ENCODE results near the gene LRRC36. TPM values are rescaled to one million over a fixed set of nuclear protein-coding genes. Genes with fewer than 3 reads are reported as not detected.
A peak's percentile ranks its signal among the peaks of the same experiment; 100 is the strongest.

Gene LRRC36
- total and polyA plus RNA-seq, 8 donors, result 3.0 to 73.6 (median 55.7) TPM

- H3K27me3 ChIP-seq, result no peaks in the 10 kb centered on the region
- no peaks in the 10 kb centered on the region for H3K36me3 ChIP-seq
- DNase-seq (no peak), ATAC-seq (no peak)
- H3K4me3 ChIP-seq, result no peak overlapping the region
- peaks cover 6 to 14% of the 10 kb centered on the region in 2 donors for H3K4me1 ChIP-seq
- H3K27ac ChIP-seq, result no peak overlapping the region
- TF ChIP-seq, protein P1, sequence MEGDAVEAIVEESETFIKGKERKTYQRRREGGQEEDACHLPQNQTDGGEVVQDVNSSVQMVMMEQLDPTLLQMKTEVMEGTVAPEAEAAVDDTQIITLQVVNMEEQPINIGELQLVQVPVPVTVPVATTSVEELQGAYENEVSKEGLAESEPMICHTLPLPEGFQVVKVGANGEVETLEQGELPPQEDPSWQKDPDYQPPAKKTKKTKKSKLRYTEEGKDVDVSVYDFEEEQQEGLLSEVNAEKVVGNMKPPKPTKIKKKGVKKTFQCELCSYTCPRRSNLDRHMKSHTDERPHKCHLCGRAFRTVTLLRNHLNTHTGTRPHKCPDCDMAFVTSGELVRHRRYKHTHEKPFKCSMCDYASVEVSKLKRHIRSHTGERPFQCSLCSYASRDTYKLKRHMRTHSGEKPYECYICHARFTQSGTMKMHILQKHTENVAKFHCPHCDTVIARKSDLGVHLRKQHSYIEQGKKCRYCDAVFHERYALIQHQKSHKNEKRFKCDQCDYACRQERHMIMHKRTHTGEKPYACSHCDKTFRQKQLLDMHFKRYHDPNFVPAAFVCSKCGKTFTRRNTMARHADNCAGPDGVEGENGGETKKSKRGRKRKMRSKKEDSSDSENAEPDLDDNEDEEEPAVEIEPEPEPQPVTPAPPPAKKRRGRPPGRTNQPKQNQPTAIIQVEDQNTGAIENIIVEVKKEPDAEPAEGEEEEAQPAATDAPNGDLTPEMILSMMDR (IDR thresholded peaks at IDR 0.05), result no peak
- intact Hi-C loops (cut with DNase I), result no loop called here
- no peaks in the 10 kb centered on the region for H3K9me3 ChIP-seq
Observed at GRCh38 chr16:67283039-67283825, 43.4 kb upstream of the LRRC36 start.

DNA sequence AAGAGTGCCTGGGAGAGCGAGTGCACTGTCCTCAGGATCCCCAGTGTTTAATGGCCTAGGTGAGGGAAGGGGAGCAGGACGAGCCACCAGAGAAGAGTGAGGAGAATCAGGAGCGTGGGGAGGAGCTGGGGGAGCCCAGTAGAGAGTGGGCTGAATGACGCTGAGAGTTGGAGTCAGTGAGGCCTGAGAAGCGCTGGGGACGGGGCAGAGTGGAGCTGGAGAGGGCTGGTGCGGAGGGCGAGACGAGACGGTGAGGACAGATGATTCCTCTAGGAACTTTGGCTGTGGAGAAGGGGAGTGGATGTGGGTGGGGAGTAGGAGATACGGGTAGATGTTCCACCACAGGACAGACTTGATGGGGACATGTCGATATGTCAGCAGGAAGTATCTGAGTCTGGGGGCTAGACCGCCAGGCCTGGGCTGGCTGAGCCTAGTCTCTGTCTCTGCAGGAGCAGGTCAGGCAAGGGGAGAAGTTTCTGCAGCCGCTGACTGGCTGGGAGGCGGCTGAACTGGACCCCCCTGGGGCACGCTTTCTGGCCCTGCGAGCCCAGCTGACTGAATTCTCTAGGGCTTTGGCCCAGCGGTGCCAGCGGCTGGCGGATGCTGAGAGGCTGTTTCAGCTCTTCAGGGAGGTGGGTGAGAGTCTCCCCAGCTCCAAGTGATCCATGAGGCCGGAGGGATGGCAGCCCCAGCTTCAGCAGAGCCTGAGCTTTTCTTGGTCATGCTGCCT is 42.6 kb upstream of the LRRC36 start:
- Histone ChIP-seq H3K4me3 (no peak overlapping the region), H3K4me1 (peaks cover 4 to 8% of the 10 kb centered on the region in 2 donors), H3K9me3 (no peaks in the 10 kb centered on the region), H3K27me3 (no peaks in the 10 kb centered on the region), H3K27ac (no peak overlapping the region), H3K36me3 (no peaks in the 10 kb centered on the region)
- intact Hi-C loops (cut with DNase I), result no loop called here
- no peak for ATAC-seq
- DNase-seq, result no peak
- TF ChIP-seq, protein P1 (IDR thresholded peaks at IDR 0.05), result no peak

- H3K27ac ChIP-seq, result no peak overlapping the region
- TF ChIP-seq, protein P1 (IDR thresholded peaks at IDR 0.05), result no peak
- H3K9me3 ChIP-seq, result no peaks in the 10 kb centered on the region
- peak in 2 of 4 donors; percentile 28 to 82 for DNase-seq
- H3K36me3 ChIP-seq, result no peaks in the 10 kb centered on the region
- ATAC-seq, result peak; percentile 77
- peaks cover 0 to 1% of the 10 kb centered on the region in 2 donors for H3K4me1 ChIP-seq
- no peaks in the 10 kb centered on the region for H3K27me3 ChIP-seq
- intact Hi-C loops (cut with DNase I), result no loop called here
- H3K4me3 ChIP-seq, result no peak overlapping the region
Observed at GRCh38 chr16:67284699-67285646, 41.6 kb upstream of the LRRC36 start.

- Histone ChIP-seq H3K9me3 (no peaks in the 10 kb centered on the region), H3K4me3 (no peak overlapping the region), H3K36me3 (no peaks in the 10 kb centered on the region), H3K27ac (no peak overlapping the region), H3K4me1 (no peaks in the 10 kb centered on the region), H3K27me3 (no peaks in the 10 kb centered on the region)
- ATAC-seq (no peak), DNase-seq (no peak)
- TF ChIP-seq, protein P1 (IDR thresholded peaks at IDR 0.05), result no peak
- intact Hi-C loops (cut with DNase I), result no loop called here
Observed at GRCh38 chr16:67286441-67287235, 40.0 kb upstream of the LRRC36 start.
